Measurements from ENCODE around the gene MAPKAP1. TPM values are rescaled to one million over a fixed set of nuclear protein-coding genes. Genes with fewer than 3 reads are reported as not detected.
A peak's percentile ranks its signal among the peaks of the same experiment; 100 is the strongest.

MAPKAP1 gene
- polyA plus RNA-seq, 3 donors, result 39.9 to 57.5 (median 44.1) TPM

DNA sequence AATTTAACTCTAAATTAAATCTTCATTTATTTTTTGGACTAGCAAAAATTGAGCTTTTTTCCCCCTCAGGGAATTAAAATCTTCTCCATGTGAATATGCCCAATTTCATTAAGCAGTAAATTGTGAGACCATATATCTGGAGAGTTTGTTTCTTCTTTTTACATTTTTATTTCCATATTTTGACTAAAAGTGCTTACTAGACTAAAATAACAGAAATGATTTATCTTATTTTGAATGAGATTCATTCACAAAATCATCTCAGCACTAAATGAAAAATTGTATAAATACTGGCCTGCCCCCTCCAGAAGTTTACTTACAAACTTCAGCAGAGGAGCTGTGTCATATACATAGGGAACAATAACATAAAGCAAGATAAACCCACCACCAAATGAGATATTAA, 26.6 kb downstream of the MAPKAP1 start:
- no peaks in the 10 kb centered on the region for H3K4me1 Mint-ChIP-seq
- Histone ChIP-seq H3K27me3 (ENCODE audit: control insufficient read depth in 2 of 2, insufficient read depth in 2 of 2, low read length in 2 of 2) (no peaks in the 10 kb centered on the region), H3K27ac (ENCODE audit: low read depth in 1 of 2, low read length in 2 of 2) (no peak overlapping the region), H2AFZ (ENCODE audit: insufficient read depth, low read depth, low read length, poor library complexity, severe bottlenecking) (no peak overlapping the region), H3K79me2 (ENCODE audit: insufficient read depth, low read length) (peaks cover 33% of the 10 kb centered on the region), H4K20me1 (ENCODE audit: insufficient read depth, low read length) (peaks cover 39% of the 10 kb centered on the region), H3K4me2 (replicated peaks; ENCODE audit: extremely low read depth, low read length, poor library complexity, severe bottlenecking) (no peak overlapping the region), H3K4me3 (replicated peaks in 1 of 3; ENCODE audit: low read depth in 2 of 3, low read length in 3 of 3) (no peak overlapping the region), H3K4me1 (ENCODE audit: control insufficient read depth in 1 of 2, insufficient read depth in 2 of 2, low read length in 2 of 2) (no peaks in the 10 kb centered on the region), H3K36me3 (replicated peaks in 1 of 2; ENCODE audit: control insufficient read depth in 1 of 2, insufficient read depth in 2 of 2, low read length in 2 of 2) (peaks cover 0 to 16% of the 10 kb centered on the region in 2 donors), H3K9ac (ENCODE audit: insufficient read depth, low read length, poor library complexity, severe bottlenecking) (no peak overlapping the region), H3K9me3 (replicated peaks in 1 of 2; ENCODE audit: control insufficient read depth in 1 of 2, insufficient read depth in 1 of 2, low read length in 2 of 2) (no peaks in the 10 kb centered on the region)
- peaks cover 21 to 30% of the 10 kb centered on the region in 2 donors for H3K36me3 Mint-ChIP-seq
- intact Hi-C loops (cut with micrococcal nuclease), result no loop called here
- no peak for DNase-seq
- H3K27me3 Mint-ChIP-seq (ENCODE audit: low read depth in 3 of 3), result peaks cover 0 to 2% (median 0%) of the 10 kb centered on the region in 3 donors
- peak overlapping the region in 1 of 7 donors; percentile 52 for H3K27ac Mint-ChIP-seq
- H3K9me3 Mint-ChIP-seq, result no peaks in the 10 kb centered on the region
- TF ChIP-seq, protein P1, sequence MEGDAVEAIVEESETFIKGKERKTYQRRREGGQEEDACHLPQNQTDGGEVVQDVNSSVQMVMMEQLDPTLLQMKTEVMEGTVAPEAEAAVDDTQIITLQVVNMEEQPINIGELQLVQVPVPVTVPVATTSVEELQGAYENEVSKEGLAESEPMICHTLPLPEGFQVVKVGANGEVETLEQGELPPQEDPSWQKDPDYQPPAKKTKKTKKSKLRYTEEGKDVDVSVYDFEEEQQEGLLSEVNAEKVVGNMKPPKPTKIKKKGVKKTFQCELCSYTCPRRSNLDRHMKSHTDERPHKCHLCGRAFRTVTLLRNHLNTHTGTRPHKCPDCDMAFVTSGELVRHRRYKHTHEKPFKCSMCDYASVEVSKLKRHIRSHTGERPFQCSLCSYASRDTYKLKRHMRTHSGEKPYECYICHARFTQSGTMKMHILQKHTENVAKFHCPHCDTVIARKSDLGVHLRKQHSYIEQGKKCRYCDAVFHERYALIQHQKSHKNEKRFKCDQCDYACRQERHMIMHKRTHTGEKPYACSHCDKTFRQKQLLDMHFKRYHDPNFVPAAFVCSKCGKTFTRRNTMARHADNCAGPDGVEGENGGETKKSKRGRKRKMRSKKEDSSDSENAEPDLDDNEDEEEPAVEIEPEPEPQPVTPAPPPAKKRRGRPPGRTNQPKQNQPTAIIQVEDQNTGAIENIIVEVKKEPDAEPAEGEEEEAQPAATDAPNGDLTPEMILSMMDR (IDR thresholded peaks at IDR 0.05), result no peak
- no peak overlapping the region for H3K4me3 Mint-ChIP-seq

DNA sequence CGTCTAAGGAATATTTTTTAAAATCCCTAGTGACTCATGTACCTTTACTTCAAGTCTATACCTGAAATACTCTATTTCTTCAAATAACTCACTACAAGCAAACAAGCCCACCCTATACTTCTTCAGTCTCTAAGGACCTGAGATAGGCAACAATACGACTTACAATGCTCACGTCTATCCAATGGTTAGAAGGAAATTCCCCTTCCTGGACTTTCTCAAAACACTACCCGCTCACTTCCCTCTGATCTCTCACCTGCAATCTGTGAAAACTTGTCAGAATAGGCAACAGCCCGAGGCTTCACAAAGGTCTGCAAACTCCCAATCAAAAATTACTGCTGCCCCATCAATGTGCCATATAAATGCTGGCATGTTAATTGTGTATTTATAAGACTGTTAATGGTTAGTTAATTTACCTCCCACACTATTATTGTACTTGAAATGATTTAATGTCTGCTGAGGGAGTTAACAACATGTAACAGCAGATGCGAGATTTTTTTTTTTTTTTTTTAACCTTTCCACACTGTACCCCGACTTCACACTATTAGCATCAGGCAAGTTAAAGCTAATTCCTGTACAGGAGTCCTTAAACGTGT, 27.3 kb downstream of the MAPKAP1 start:
- Histone ChIP-seq H3K4me3 (replicated peaks in 1 of 3; ENCODE audit: low read depth in 2 of 3, low read length in 3 of 3) (no peak overlapping the region), H3K9me3 (replicated peaks in 1 of 2; ENCODE audit: control insufficient read depth in 1 of 2, insufficient read depth in 1 of 2, low read length in 2 of 2) (no peaks in the 10 kb centered on the region), H3K27ac (ENCODE audit: low read depth in 1 of 2, low read length in 2 of 2) (no peak overlapping the region), H3K9ac (ENCODE audit: insufficient read depth, low read length, poor library complexity, severe bottlenecking) (no peak overlapping the region), H3K36me3 (replicated peaks in 1 of 2; ENCODE audit: control insufficient read depth in 1 of 2, insufficient read depth in 2 of 2, low read length in 2 of 2) (peaks cover 0 to 8% of the 10 kb centered on the region in 2 donors), H2AFZ (ENCODE audit: insufficient read depth, low read depth, low read length, poor library complexity, severe bottlenecking) (no peak overlapping the region), H3K4me2 (replicated peaks; ENCODE audit: extremely low read depth, low read length, poor library complexity, severe bottlenecking) (no peak overlapping the region), H3K79me2 (ENCODE audit: insufficient read depth, low read length) (peaks cover 32% of the 10 kb centered on the region), H4K20me1 (ENCODE audit: insufficient read depth, low read length) (peaks cover 34% of the 10 kb centered on the region), H3K27me3 (ENCODE audit: control insufficient read depth in 2 of 2, insufficient read depth in 2 of 2, low read length in 2 of 2) (no peaks in the 10 kb centered on the region), H3K4me1 (ENCODE audit: control insufficient read depth in 1 of 2, insufficient read depth in 2 of 2, low read length in 2 of 2) (no peaks in the 10 kb centered on the region)
- H3K36me3 Mint-ChIP-seq, result peaks cover 14 to 22% of the 10 kb centered on the region in 2 donors
- H3K9me3 Mint-ChIP-seq, result no peaks in the 10 kb centered on the region
- WGBS (ENCODE audit: insufficient coverage), result 90% methylated on average over 2 of the region's 8 CpGs
- TF ChIP-seq, protein P1 (IDR thresholded peaks at IDR 0.05), result no peak
- H3K27ac Mint-ChIP-seq, result peak overlapping the region in 2 of 7 donors; percentile 58 to 79
- no peak overlapping the region for H3K4me3 Mint-ChIP-seq
- intact Hi-C loops (cut with micrococcal nuclease), result no loop called here
- DNase-seq, result no peak
- peaks cover 0 to 2% (median 0%) of the 10 kb centered on the region in 3 donors for H3K27me3 Mint-ChIP-seq (ENCODE audit: low read depth in 3 of 3)
- no peaks in the 10 kb centered on the region for H3K4me1 Mint-ChIP-seq
